Brain microvascular endothelial cell (primary cell): ENCODE results near the gene FRMPD4.

Experiments
- DNase-seq: peaks from one replicate; pipeline ENCODE4 v3.0.0-alpha.2; 2020
- H3K27ac ChIP-seq: fragments of 250-450 bp; sonication (Bioruptor Pico); 2 replicates; pipeline ENCODE4 v1.5.1; 2020; ENCODE audit warnings: mild to moderate bottlenecking, moderate library complexity
- H3K27me3 ChIP-seq: fragments of 250-450 bp; sonication (Bioruptor Pico); replicated peaks from 2 replicates; pipeline ENCODE4 v1.5.1; 2020; ENCODE audit warnings: mild to moderate bottlenecking
- H3K36me3 ChIP-seq: fragments of 250-450 bp; sonication (Bioruptor Pico); replicated peaks from 2 replicates; pipeline ENCODE4 v1.5.1; 2020; ENCODE audit warnings: mild to moderate bottlenecking
- H3K4me3 ChIP-seq: 2 replicates; pipeline ENCODE4 v1.5.1; 2011; ENCODE audit warnings: low read depth, mild to moderate bottlenecking, control low read depth, low read length, moderate library complexity
- in situ Hi-C: cut with HindIII; loops from 2 replicates; pipeline ENCODE4 v1.10.0; 2017; ENCODE audit warnings: low sequenced_read_pairs, low pct_ligation_motif_present
- TF ChIP-seq, protein P1 (sequence below): IDR thresholded peaks from 2 replicates; pipeline ENCODE4 v1.5.1; 2011; ENCODE audit warnings: low read depth, mild to moderate bottlenecking, moderate library complexity, low read length, control low read depth, inconsistent platforms; ENCODE audit errors: missing control alignments

FRMPD4 gene

GRCh38 chrX:12282991-12283390 lies 144.7 kb downstream of the FRMPD4 start:
- no peak overlapping the region for H3K4me3 ChIP-seq
- in situ Hi-C loops, result no loop called here
- no peak for DNase-seq
- TF ChIP-seq, protein P1, sequence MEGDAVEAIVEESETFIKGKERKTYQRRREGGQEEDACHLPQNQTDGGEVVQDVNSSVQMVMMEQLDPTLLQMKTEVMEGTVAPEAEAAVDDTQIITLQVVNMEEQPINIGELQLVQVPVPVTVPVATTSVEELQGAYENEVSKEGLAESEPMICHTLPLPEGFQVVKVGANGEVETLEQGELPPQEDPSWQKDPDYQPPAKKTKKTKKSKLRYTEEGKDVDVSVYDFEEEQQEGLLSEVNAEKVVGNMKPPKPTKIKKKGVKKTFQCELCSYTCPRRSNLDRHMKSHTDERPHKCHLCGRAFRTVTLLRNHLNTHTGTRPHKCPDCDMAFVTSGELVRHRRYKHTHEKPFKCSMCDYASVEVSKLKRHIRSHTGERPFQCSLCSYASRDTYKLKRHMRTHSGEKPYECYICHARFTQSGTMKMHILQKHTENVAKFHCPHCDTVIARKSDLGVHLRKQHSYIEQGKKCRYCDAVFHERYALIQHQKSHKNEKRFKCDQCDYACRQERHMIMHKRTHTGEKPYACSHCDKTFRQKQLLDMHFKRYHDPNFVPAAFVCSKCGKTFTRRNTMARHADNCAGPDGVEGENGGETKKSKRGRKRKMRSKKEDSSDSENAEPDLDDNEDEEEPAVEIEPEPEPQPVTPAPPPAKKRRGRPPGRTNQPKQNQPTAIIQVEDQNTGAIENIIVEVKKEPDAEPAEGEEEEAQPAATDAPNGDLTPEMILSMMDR, result no peak
- no peaks in the 10 kb centered on the region for H3K27me3 ChIP-seq
- H3K36me3 ChIP-seq, result no peaks in the 10 kb centered on the region
- H3K27ac ChIP-seq, result no peak overlapping the region

- in situ Hi-C loops, result no loop called here
- no peaks in the 10 kb centered on the region for H3K36me3 ChIP-seq
- DNase-seq, result peak; percentile 32
Observed at GRCh38 chrX:12292996-12293765, 154.9 kb downstream of the FRMPD4 start.

GRCh38 chrX:12297353-12297752 lies 159.1 kb downstream of the FRMPD4 start:
- TF ChIP-seq, protein P1, result no peak
- Histone ChIP-seq H3K36me3 (no peaks in the 10 kb centered on the region), H3K27me3 (no peaks in the 10 kb centered on the region), H3K4me3 (no peak overlapping the region), H3K27ac (no peak overlapping the region)
- no peak for DNase-seq
- in situ Hi-C loops, result no loop called here

More at GRCh38 chrX:12292996-12293765, 154.9 kb downstream of the FRMPD4 start:
- Histone ChIP-seq H3K27me3 (no peaks in the 10 kb centered on the region), H3K4me3 (no peak overlapping the region), H3K27ac (no peak overlapping the region)
- TF ChIP-seq, protein P1, result no peak

GRCh38 chrX:12301288-12301687 lies 163.0 kb downstream of the FRMPD4 start:
- DNase-seq, result no peak
- Histone ChIP-seq H3K27ac (no peak overlapping the region), H3K4me3 (no peak overlapping the region), H3K27me3 (no peaks in the 10 kb centered on the region), H3K36me3 (no peaks in the 10 kb centered on the region)
- TF ChIP-seq, protein P1, result no peak
- in situ Hi-C loops, result no loop called here

GRCh38 chrX:12304261-12304660 lies 166.0 kb downstream of the FRMPD4 start:
- no peaks in the 10 kb centered on the region for H3K27me3 ChIP-seq
- peak; percentile 53 for DNase-seq
- TF ChIP-seq, protein P1, result no peak
- in situ Hi-C loops, result no loop called here
- H3K27ac ChIP-seq, result no peak overlapping the region
- no peaks in the 10 kb centered on the region for H3K36me3 ChIP-seq
- no peak overlapping the region for H3K4me3 ChIP-seq

DNA sequence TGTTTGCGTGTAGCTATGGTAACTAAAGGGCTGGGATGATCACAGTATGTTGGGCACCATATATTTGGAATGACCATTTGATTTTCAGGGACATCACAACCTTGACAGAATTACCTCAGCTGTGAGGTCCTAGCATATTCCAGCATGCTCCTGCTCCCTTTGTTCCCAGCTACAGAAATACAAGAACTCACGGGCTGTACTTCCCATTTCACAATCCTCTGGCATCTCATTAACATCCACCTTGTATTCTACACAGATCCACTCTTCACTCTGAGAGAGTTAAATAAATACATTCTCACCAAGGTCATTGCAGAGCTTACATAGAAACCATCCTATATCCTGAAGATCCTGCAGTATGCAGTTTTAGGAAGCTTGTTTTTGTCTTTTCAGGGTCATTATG lies 169.7 kb downstream of the FRMPD4 start:
- H3K4me3 ChIP-seq, result no peak overlapping the region
- H3K27ac ChIP-seq, result no peak overlapping the region
- no peaks in the 10 kb centered on the region for H3K36me3 ChIP-seq
- TF ChIP-seq, protein P1, result no peak
- H3K27me3 ChIP-seq, result no peaks in the 10 kb centered on the region
- no peak for DNase-seq
- in situ Hi-C loops, result no loop called here
